Breast epithelium (tissue), 3 donors: ENCODE results near the gene LIPM.

Source experiments
- POLR2A ChIP-seq: fragments of 450-650 bp; IDR thresholded peaks from one replicate; pipeline ENCODE4 v1.6.1; 2016; ENCODE audit warnings: antibody characterized with exemption, mild to moderate bottlenecking, moderate library complexity
- POLR2AphosphoS5 ChIP-seq, 3 donors: sonication (generic); formaldehyde crosslinking; IDR thresholded peaks; one replicate each; pipeline ENCODE4 v1.6.1; 2017; ENCODE audit warnings: antibody characterized with exemption in 3 of 3
- TF ChIP-seq, protein P1 (sequence below), 3 donors: fragments of 450-650 bp; IDR thresholded peaks; one replicate each; pipeline ENCODE4 v1.5.1; 2016 to 2017; ENCODE audit warnings: antibody characterized with exemption in 3 of 3, mild to moderate bottlenecking in 3 of 3, moderate library complexity in 3 of 3

DNA sequence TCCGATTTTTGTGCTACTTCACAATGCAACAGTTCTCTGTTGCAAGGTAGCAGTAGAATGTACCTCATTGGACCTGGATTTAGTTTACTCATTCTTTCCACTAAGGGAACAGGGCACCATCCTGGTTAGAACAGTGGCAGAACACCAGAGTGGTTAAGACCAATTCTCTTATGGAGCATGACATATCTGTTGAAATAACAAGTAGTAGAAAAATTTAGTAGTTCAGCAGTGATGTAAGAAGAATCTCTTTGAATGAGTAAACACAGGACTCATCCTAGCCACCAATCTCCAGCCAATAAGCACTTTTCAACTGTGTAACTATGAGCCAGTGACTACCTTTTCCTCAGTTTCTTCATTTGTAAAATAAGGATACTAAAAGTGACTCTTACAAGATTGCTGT is 46.7 kb downstream of the LIPM start:
- no peak for TF ChIP-seq POLR2A
- TF ChIP-seq, protein P1, sequence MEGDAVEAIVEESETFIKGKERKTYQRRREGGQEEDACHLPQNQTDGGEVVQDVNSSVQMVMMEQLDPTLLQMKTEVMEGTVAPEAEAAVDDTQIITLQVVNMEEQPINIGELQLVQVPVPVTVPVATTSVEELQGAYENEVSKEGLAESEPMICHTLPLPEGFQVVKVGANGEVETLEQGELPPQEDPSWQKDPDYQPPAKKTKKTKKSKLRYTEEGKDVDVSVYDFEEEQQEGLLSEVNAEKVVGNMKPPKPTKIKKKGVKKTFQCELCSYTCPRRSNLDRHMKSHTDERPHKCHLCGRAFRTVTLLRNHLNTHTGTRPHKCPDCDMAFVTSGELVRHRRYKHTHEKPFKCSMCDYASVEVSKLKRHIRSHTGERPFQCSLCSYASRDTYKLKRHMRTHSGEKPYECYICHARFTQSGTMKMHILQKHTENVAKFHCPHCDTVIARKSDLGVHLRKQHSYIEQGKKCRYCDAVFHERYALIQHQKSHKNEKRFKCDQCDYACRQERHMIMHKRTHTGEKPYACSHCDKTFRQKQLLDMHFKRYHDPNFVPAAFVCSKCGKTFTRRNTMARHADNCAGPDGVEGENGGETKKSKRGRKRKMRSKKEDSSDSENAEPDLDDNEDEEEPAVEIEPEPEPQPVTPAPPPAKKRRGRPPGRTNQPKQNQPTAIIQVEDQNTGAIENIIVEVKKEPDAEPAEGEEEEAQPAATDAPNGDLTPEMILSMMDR (IDR thresholded peaks at IDR 0.05), result no peak
- TF ChIP-seq POLR2AphosphoS5 (IDR thresholded peaks at IDR 0.05), result no peak
